Glutamatergic neuron (in vitro differentiated cells): ENCODE results near the gene RNF220. TPM values are rescaled to one million over a fixed set of nuclear protein-coding genes. Genes with fewer than 3 reads are reported as not detected.

Source experiments
- DNase-seq: peaks from one replicate; pipeline ENCODE4 v3.0.0; 2022
- H3K27ac Mint-ChIP-seq: one replicate; pipeline ENCODE4 v1.8.0; 2020; ENCODE audit warnings: mild to moderate bottlenecking, mixed read lengths, inconsistent platforms; ENCODE audit not compliant: unreplicated experiment
- H3K27me3 Mint-ChIP-seq: one replicate; pipeline ENCODE4 v1.8.0; 2020; ENCODE audit warnings: mild to moderate bottlenecking, moderate library complexity, mixed read lengths, inconsistent platforms; ENCODE audit not compliant: unreplicated experiment
- H3K36me3 Mint-ChIP-seq: one replicate; pipeline ENCODE4 v1.8.0; 2020; ENCODE audit warnings: mild to moderate bottlenecking, mixed read lengths, inconsistent platforms; ENCODE audit not compliant: unreplicated experiment
- H3K4me1 Mint-ChIP-seq: one replicate; pipeline ENCODE4 v1.8.0; 2020; ENCODE audit warnings: mild to moderate bottlenecking, low read depth, mixed read lengths, inconsistent platforms; ENCODE audit not compliant: unreplicated experiment
- H3K4me3 Mint-ChIP-seq: one replicate; pipeline ENCODE4 v1.8.0; 2020; ENCODE audit warnings: mild to moderate bottlenecking, mixed read lengths, inconsistent platforms; ENCODE audit not compliant: unreplicated experiment
- H3K9me3 Mint-ChIP-seq: one replicate; pipeline ENCODE4 v1.8.0; 2020; ENCODE audit warnings: mild to moderate bottlenecking, moderate library complexity, mixed read lengths, inconsistent platforms; ENCODE audit not compliant: unreplicated experiment
- CTCF ChIP-seq: fragments of 200-600 bp; sonication (generic); IDR thresholded peaks from one replicate; pipeline ENCODE4 v1.5.0; 2021; ENCODE audit not compliant: partially characterized antibody, unreplicated experiment
- total RNA-seq: library from RNA; stranded (reverse); fragmentation: NEBNext Ultra II Directional; extraction: Animal tissue kit (Norgen Biotek cat#: 25700); gene quantifications from one replicate; pipeline ENCODE4 v1.2.1, GENCODE V29; 2021; ENCODE audit not compliant: unreplicated experiment

RNF220 gene
- total RNA-seq, 1 donor from 2014 or later = 99.4 TPM

GRCh38 chr1:44609768-44610526 lies 204.9 kb downstream of the RNF220 start:
- Mint-ChIP-seq H3K9me3 (peaks cover 2% of the 10 kb centered on the region), H3K4me3 (no peak overlapping the region), H3K4me1 (peaks cover 15% of the 10 kb centered on the region), H3K27ac (no peak overlapping the region), H3K27me3 (peaks cover 11% of the 10 kb centered on the region), H3K36me3 (no peaks in the 10 kb centered on the region)
- no peak for TF ChIP-seq CTCF
- DNase-seq = no peak

- TF ChIP-seq CTCF = no peak
- Mint-ChIP-seq H3K4me3 (no peak overlapping the region), H3K4me1 (peaks cover 15% of the 10 kb centered on the region), H3K27ac (no peak overlapping the region), H3K9me3 (peaks cover 2% of the 10 kb centered on the region), H3K36me3 (no peaks in the 10 kb centered on the region), H3K27me3 (peaks cover 11% of the 10 kb centered on the region)
- DNase-seq = no peak
Observed at GRCh38 chr1:44610527-44611148, 205.6 kb downstream of the RNF220 start.

- no peak for TF ChIP-seq CTCF
- Mint-ChIP-seq H3K27ac (no peak overlapping the region), H3K4me1 (peaks cover 15% of the 10 kb centered on the region), H3K27me3 (peaks cover 16% of the 10 kb centered on the region), H3K9me3 (peaks cover 2% of the 10 kb centered on the region), H3K4me3 (no peak overlapping the region), H3K36me3 (no peaks in the 10 kb centered on the region)
- DNase-seq = no peak
Observed at GRCh38 chr1:44611419-44611818, 206.4 kb downstream of the RNF220 start.

- Mint-ChIP-seq H3K4me3 (no peak overlapping the region), H3K27me3 (peaks cover 19% of the 10 kb centered on the region), H3K4me1 (peaks cover 18% of the 10 kb centered on the region), H3K9me3 (peaks cover 4% of the 10 kb centered on the region), H3K27ac (no peak overlapping the region), H3K36me3 (no peaks in the 10 kb centered on the region)
- TF ChIP-seq CTCF = no peak
- DNase-seq = no peak
Observed at GRCh38 chr1:44611866-44612265, 206.8 kb downstream of the RNF220 start.

GRCh38 chr1:44613941-44614340 lies 208.9 kb downstream of the RNF220 start:
- no peak for DNase-seq
- H3K27me3 Mint-ChIP-seq = peaks cover 21% of the 10 kb centered on the region
- peak overlapping the region; percentile 15 for H3K27ac Mint-ChIP-seq
- peaks cover 12% of the 10 kb centered on the region for H3K9me3 Mint-ChIP-seq
- no peak overlapping the region for H3K4me3 Mint-ChIP-seq
- H3K36me3 Mint-ChIP-seq = no peaks in the 10 kb centered on the region
- H3K4me1 Mint-ChIP-seq = peaks cover 29% of the 10 kb centered on the region
- no peak for TF ChIP-seq CTCF
